Endothelial cell (in vitro differentiated cells): ENCODE measurements around the gene MET. TPM values are rescaled to one million over a fixed set of nuclear protein-coding genes. Genes with fewer than 3 reads are reported as not detected.
"Not testable (repeated sequence)": the region's sequence is repeated elsewhere in the genome, so short reads cannot be mapped to it uniquely, and the experiment has no call there.

Experiments used
- DNase-seq: peaks from one replicate; pipeline ENCODE4 v3.0.0; 2021; ENCODE audit warnings: low spot score
- H3K27ac Mint-ChIP-seq: one replicate; pipeline ENCODE4 v1.8.0; 2021; ENCODE audit warnings: mixed read lengths, inconsistent platforms; ENCODE audit not compliant: unreplicated experiment
- H3K27me3 Mint-ChIP-seq: one replicate; pipeline ENCODE4 v1.8.0; 2021; ENCODE audit warnings: mild to moderate bottlenecking, moderate library complexity, mixed read lengths, inconsistent platforms; ENCODE audit not compliant: unreplicated experiment
- H3K36me3 Mint-ChIP-seq: one replicate; pipeline ENCODE4 v1.8.0; 2021; ENCODE audit warnings: mild to moderate bottlenecking, low read depth, mixed read lengths, inconsistent platforms; ENCODE audit not compliant: unreplicated experiment
- H3K4me1 Mint-ChIP-seq: one replicate; pipeline ENCODE4 v1.8.0; 2021; ENCODE audit warnings: mild to moderate bottlenecking, mixed read lengths, inconsistent platforms; ENCODE audit not compliant: unreplicated experiment
- H3K4me3 Mint-ChIP-seq: one replicate; pipeline ENCODE4 v1.8.0; 2021; ENCODE audit warnings: mild to moderate bottlenecking, mixed read lengths, inconsistent platforms; ENCODE audit not compliant: unreplicated experiment
- H3K9me3 Mint-ChIP-seq: one replicate; pipeline ENCODE4 v1.8.0; 2021; ENCODE audit warnings: mixed read lengths, inconsistent platforms; ENCODE audit not compliant: unreplicated experiment
- total RNA-seq: library from RNA; stranded (reverse); fragmentation: NEBNext Ultra II Directional; extraction: Animal tissue kit (Norgen Biotek cat#: 25700); gene quantifications from one replicate; pipeline ENCODE4 v1.2.1, GENCODE V29; 2021; ENCODE audit not compliant: unreplicated experiment
- TF ChIP-seq, protein P1 (sequence below): fragments of 200-600 bp; sonication (generic); IDR thresholded peaks from one replicate; pipeline ENCODE4 v1.5.0; 2021; ENCODE audit warnings: antibody characterized with exemption; ENCODE audit not compliant: unreplicated experiment

MET gene
- total RNA-seq, 1 donor from 2014 or later: 35.1 TPM

DNA sequence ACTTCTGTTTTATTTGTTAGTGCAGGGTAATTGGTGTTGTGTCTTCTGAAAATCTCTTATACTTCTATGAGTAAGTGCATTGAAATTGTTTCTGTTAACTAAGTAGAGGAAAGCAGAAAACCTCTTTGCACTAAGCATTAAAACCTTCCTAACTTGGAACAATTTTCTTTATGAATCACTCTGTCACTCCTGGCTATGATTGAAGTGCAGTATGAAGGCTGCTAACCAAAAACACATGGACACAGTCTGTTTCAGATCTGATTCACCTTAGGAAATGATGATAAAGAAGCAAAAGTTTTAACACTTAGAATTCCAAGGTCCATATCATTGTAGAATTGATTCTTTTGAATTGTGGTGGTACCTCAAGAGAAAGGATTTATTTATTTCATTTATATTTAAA, 41.9 kb downstream of the MET start:
- TF ChIP-seq, protein P1, sequence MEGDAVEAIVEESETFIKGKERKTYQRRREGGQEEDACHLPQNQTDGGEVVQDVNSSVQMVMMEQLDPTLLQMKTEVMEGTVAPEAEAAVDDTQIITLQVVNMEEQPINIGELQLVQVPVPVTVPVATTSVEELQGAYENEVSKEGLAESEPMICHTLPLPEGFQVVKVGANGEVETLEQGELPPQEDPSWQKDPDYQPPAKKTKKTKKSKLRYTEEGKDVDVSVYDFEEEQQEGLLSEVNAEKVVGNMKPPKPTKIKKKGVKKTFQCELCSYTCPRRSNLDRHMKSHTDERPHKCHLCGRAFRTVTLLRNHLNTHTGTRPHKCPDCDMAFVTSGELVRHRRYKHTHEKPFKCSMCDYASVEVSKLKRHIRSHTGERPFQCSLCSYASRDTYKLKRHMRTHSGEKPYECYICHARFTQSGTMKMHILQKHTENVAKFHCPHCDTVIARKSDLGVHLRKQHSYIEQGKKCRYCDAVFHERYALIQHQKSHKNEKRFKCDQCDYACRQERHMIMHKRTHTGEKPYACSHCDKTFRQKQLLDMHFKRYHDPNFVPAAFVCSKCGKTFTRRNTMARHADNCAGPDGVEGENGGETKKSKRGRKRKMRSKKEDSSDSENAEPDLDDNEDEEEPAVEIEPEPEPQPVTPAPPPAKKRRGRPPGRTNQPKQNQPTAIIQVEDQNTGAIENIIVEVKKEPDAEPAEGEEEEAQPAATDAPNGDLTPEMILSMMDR: no peak
- no peak for DNase-seq
- Mint-ChIP-seq H3K4me3 (no peak overlapping the region), H3K27me3 (peaks cover 5% of the 10 kb centered on the region), H3K27ac (no peak overlapping the region), H3K4me1 (peaks cover 10% of the 10 kb centered on the region), H3K9me3 (no peaks in the 10 kb centered on the region), H3K36me3 (no peaks in the 10 kb centered on the region)

DNA sequence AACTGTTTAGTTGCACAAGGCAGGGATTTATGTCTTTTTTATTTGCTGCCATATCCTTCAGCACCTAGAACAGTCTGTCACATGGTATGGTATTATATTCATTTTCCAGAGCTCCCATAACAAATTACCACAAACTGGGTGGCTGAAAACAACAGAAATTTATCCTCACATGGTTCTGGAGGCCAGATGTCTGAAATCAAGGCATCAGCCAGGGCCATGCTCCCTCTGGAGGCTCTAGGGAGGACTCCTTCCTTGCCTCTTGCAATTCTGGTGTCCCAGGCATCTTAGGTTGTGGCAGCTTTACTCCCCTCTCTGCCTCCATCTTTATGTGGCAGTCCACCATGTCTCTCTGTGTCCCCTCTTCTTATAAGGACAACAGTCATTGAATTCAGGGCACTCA, 43.1 kb downstream of the MET start:
- H3K27ac Mint-ChIP-seq: no peak overlapping the region
- H3K9me3 Mint-ChIP-seq: no peaks in the 10 kb centered on the region
- peaks cover 10% of the 10 kb centered on the region for H3K4me1 Mint-ChIP-seq
- H3K36me3 Mint-ChIP-seq: no peaks in the 10 kb centered on the region
- H3K27me3 Mint-ChIP-seq: peaks cover 5% of the 10 kb centered on the region
- no peak overlapping the region for H3K4me3 Mint-ChIP-seq
- TF ChIP-seq, protein P1: no peak
- DNase-seq: no peak

DNA sequence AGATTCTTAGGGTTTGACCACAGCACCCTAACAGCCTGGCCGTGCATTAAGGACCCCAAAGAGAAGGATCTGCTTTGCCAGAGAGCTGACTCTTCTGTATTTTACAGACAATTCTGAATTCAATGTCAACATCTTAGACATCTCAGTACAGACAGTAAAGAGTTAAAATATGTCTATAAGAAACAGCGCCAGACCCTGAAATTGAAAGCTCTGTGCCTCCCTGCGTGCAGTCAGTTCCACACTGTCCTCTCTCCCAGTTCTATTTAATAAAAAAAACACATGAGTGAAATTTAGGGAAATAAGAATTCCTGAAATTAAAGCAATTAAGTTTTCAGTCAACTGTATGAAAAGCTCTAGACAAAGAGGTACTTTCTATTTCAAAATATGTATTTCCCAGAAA, 45.1 kb downstream of the MET start:
- no peak for DNase-seq
- H3K27ac Mint-ChIP-seq: no peak overlapping the region
- H3K27me3 Mint-ChIP-seq: peaks cover 5% of the 10 kb centered on the region
- no peaks in the 10 kb centered on the region for H3K9me3 Mint-ChIP-seq
- no peak overlapping the region for H3K4me3 Mint-ChIP-seq
- no peaks in the 10 kb centered on the region for H3K36me3 Mint-ChIP-seq
- peaks cover 8% of the 10 kb centered on the region for H3K4me1 Mint-ChIP-seq
- TF ChIP-seq, protein P1: no peak

GRCh38 chr7:116723959-116724529, 52.0 kb downstream of the MET start:
- not testable (repeated sequence) for H3K36me3 Mint-ChIP-seq, DNase-seq, H3K27me3 Mint-ChIP-seq, H3K27ac Mint-ChIP-seq, H3K9me3 Mint-ChIP-seq, H3K4me3 Mint-ChIP-seq
- H3K4me1 Mint-ChIP-seq: peaks cover 30% of the 10 kb centered on the region

- Mint-ChIP-seq H3K27me3 (no peaks in the 10 kb centered on the region), H3K9me3 (no peaks in the 10 kb centered on the region), H3K4me1 (peaks cover 34% of the 10 kb centered on the region), H3K36me3 (peaks cover 2% of the 10 kb centered on the region), H3K4me3 (no peak overlapping the region), H3K27ac (no peak overlapping the region)
- DNase-seq: no peak
- TF ChIP-seq, protein P1: no peak
Measured at GRCh38 chr7:116724560-116725231, 52.7 kb downstream of the MET start.
